ENCODE data around the gene CREB3L2.

Gene CREB3L2

GRCh38 chr7:137871170-137871915 lies 130.5 kb downstream of the CREB3L2 start:
- no peak for DNase-seq (ENCODE audit: low read depth)

DNA sequence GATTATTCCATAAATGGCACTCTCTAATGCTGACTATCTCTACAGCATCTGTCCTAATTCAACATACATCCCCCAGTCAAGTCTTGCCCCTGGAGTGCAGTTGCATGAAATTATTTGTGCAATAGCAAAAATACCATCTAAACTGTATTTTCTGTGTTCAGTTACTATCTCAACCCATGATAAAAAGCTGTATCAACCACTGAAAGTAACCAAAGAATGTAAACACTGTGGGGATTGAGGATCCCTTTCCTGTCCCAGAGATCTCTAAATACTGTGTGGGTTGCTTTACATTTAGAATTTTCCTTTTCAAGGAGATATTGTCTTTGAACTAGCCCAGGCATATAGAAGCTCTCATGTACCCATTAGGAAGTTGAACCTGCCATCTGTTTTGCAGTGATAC lies 131.2 kb downstream of the CREB3L2 start:
- no peak for DNase-seq (ENCODE audit: low read depth)

DNA sequence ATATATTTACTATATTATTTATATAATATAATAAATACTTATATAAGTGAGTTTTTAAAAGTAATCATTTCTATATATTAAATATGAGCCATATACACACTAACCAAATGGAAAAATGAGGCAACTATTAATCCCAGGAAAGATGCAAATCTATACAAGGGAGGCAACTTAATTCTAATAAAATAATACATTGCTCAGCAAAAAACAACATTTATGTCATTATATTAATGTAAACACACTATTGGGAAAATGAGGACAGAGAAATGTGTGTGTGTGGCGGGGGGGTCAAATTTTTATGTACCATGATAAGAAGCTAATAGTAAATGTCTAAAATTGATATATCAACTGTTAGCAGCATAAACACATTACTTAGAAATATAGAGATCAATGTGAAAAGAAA lies 131.8 kb downstream of the CREB3L2 start:
- no peak for DNase-seq (ENCODE audit: low read depth)

- no peak for DNase-seq (ENCODE audit: low read depth)
These were observed 132.6 kb downstream of the CREB3L2 start for GRCh38 chr7:137869260-137869659.

DNA sequence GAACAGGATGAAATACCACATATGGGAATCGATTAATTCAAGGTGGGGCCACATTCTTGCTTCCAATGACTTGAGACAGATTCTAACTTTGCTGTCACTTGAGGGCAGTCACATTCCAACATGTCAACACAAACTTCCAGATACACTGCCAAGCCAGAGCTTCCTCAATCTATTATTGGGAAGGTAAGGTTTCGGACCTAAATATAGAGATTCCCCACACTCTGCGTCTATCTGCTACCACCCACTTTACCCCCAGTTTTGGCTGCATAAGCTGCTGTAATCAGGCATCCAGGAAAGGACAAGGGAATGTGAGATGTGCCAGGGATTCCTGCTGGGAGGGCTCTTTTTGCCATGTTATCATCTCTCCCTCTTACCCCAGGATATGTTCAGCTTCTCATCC lies 134.6 kb downstream of the CREB3L2 start:
- DNase-seq (ENCODE audit: low read depth), result no peak

- DNase-seq (ENCODE audit: low read depth), result no peak
These were observed 136.1 kb downstream of the CREB3L2 start for GRCh38 chr7:137865764-137866163.

GRCh38 chr7:137862964-137863363 lies 138.9 kb downstream of the CREB3L2 start:
- DNase-seq (ENCODE audit: low read depth), result no peak

- no peak for DNase-seq (ENCODE audit: low read depth)
These were observed 139.5 kb downstream of the CREB3L2 start for GRCh38 chr7:137862358-137862757.

DNA sequence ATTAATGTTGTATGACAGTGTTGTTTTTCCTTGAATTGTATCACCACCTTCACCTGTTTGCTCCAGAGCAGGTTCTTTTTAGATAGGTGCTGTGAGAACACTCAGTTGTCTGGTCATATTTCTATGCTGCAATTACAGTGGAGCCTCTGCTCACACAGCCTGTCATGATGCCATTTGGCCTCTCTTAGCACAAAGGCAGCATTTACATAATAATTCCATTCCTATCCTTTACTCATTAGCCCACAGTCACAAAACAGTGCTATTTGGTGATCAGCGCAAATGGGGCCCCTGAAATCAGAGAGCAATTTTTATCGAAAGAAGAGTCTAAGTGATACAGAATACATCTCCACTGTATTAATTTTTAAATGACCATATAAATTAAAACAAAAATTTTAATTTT lies 141.3 kb downstream of the CREB3L2 start:
- DNase-seq (ENCODE audit: low read depth), result no peak

GRCh38 chr7:137853053-137853452 lies 148.8 kb downstream of the CREB3L2 start:
- DNase-seq (ENCODE audit: low read depth), result no peak

GRCh38 chr7:137852108-137852507 lies 149.8 kb downstream of the CREB3L2 start:
- no peak for DNase-seq (ENCODE audit: low read depth)

- DNase-seq (ENCODE audit: low read depth), result no peak
These were observed 150.6 kb downstream of the CREB3L2 start for GRCh38 chr7:137850972-137851945.

GRCh38 chr7:137850571-137850970 lies 151.3 kb downstream of the CREB3L2 start:
- no peak for DNase-seq (ENCODE audit: low read depth)

DNA sequence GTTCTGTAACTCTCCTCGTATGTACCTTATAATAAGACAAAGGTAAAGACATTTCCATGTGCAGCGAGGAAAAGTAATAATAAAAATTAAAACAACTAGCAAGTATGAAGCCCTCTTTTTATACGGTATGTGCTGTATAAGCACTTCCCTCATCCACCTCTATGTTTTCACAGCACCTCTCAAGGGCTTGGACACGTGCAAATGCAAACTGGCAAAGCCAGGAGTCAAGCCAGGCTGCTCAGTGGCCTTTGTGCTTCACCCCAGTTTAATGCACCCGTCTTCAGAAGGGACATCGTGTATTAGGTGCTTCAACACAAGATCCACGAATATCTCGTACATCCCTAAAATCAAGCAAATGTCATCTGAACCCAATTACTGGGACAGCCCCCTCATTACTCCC lies 153.8 kb downstream of the CREB3L2 start:
- DNase-seq (ENCODE audit: low read depth), result no peak

- DNase-seq (ENCODE audit: low read depth), result no peak
These were observed 154.3 kb downstream of the CREB3L2 start for GRCh38 chr7:137847568-137848050.

GRCh38 chr7:137846827-137847567 lies 154.9 kb downstream of the CREB3L2 start, which contains the start of gene DGKI:
DGKI (minus strand) TSS chr7:137846974.
- no peak for DNase-seq (ENCODE audit: low read depth)

GRCh38 chr7:137846549-137846826 lies 155.4 kb downstream of the CREB3L2 start:
- DNase-seq (ENCODE audit: low read depth), result no peak

- DNase-seq (ENCODE audit: low read depth), result no peak
These were observed 157.0 kb downstream of the CREB3L2 start for GRCh38 chr7:137844677-137845425.

DNA sequence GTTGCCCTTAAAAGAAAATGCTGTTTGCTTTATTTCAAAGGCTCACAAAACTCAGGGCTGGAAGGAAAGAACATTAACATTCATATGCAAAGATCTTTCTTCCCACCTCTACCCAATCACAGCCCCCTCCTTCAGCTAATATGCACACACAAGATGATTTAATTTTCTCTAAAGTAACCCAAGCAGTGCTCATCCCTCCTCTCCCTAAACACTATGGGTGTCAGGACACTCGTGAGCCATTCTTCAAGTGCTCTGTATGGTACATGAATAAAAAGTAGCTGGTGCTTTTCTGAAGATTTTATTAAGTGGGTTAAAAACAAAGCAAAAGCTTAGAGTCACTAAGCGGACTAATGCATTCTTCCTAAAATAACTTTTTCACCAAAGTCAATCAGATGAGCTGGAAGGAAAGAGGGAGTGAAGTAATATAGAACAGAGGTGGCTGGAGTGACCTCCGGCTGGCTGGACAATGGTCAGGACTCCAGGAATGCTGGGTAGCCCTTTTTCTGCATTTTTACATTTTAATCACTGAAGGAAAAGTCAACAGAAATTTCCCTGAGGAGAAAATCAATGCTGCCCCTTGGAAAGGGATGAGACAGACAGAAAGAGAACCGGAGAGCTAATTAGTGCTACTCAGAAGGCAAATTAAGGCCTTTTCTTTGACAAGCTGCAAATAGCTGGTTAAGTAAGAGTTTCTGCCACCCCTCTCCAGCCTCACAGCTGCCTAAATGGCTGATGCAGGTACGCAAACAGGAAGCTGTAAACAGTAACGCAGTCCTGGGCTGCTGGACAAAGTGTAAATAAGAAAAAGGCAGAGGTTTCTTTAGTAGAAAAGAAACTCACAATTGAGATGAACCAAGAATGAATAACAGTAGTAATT lies 161.7 kb downstream of the CREB3L2 start:
- DNase-seq (ENCODE audit: low read depth), result no peak

- no peak for DNase-seq (ENCODE audit: low read depth)
These were observed 163.1 kb downstream of the CREB3L2 start for GRCh38 chr7:137838706-137839315.
